GM10847 (cell line): Measurements from ENCODE around the gene WDR43.

Experiments used
- POLR2A ChIP-seq: IDR thresholded peaks from 2 replicates; pipeline ENCODE4 v1.6.1; 2011; ENCODE audit not compliant: insufficient read length; ENCODE audit errors: extremely low read depth

Gene WDR43, protein sequence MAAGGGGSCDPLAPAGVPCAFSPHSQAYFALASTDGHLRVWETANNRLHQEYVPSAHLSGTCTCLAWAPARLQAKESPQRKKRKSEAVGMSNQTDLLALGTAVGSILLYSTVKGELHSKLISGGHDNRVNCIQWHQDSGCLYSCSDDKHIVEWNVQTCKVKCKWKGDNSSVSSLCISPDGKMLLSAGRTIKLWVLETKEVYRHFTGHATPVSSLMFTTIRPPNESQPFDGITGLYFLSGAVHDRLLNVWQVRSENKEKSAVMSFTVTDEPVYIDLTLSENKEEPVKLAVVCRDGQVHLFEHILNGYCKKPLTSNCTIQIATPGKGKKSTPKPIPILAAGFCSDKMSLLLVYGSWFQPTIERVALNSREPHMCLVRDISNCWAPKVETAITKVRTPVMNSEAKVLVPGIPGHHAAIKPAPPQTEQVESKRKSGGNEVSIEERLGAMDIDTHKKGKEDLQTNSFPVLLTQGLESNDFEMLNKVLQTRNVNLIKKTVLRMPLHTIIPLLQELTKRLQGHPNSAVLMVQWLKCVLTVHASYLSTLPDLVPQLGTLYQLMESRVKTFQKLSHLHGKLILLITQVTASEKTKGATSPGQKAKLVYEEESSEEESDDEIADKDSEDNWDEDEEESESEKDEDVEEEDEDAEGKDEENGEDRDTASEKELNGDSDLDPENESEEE

DNA sequence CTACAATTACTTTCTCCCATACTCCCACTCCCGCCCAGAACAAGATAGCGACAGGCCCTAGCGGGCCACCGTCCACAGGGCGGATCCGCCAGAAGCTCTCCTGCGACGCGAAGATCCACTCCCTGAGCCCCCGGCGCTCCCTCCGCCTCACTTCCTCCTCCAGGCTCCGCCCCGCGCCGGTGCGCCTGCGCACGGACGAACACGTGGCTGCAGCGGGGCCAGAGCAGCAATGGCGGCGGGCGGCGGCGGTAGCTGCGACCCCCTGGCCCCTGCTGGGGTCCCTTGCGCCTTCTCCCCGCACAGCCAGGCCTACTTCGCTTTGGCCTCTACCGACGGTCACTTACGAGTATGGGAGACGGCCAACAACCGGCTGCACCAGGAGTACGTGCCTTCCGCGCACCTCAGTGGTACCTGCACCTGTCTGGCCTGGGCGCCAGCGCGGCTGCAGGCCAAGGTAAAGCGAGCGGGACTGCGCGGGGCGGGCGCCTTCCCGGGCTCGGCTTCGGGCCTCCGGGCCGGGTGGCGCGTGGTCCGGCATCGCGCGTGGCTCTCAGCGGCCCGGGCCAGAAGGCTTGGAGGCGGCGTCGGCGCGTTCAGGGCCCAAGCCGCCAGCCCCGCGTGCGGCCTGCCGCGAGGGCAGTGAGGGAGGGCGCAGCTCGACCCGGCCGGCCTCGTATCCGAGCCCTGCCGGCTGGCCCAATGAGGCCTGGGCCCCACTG, at the start of gene WDR43:
Gene WDR43 (plus strand): TSS at position 198 of the 719 bp plus-strand sequence. CDS start 32 bp downstream, at position 230.
- peak; percentile 84 for TF ChIP-seq POLR2A

DNA sequence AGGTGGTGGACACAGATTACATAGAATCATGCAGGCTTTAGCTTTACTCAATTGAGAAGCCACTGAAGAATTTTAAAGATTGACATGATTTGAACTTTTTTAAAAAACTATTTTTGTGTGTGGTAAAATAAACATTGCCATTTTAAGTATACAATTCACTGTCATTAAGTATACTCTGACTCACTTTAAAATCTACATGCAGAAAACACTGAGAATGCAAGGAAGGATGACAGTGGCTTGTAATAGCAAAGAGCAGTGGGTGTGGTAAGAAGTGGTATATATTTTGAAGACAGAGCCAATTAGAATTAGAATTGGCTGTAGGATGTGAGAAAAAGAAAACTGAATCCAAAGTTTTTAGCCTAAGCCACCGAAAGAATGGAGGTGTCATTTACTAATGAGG, 39.3 kb upstream of the WDR43 start:
- TF ChIP-seq POLR2A = no peak

DNA sequence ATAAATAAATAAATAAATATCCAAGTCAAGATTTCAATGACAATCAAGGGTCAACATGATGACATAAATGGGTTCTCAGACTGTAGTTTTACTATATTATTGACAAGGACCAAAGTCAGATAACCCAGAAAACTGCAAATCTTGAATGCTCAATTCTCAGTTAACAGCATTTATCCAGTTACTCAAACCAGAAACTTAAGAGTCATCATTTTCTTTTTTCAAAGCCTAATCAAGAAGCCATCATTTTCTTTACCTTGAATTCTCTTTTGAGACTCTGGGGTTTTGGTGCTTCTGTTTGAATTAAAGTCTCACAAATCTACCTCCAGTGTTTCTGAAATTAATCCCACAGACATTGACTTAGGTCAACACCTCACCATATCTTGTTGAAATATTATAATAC, 38.5 kb upstream of the WDR43 start:
- TF ChIP-seq POLR2A = no peak

DNA sequence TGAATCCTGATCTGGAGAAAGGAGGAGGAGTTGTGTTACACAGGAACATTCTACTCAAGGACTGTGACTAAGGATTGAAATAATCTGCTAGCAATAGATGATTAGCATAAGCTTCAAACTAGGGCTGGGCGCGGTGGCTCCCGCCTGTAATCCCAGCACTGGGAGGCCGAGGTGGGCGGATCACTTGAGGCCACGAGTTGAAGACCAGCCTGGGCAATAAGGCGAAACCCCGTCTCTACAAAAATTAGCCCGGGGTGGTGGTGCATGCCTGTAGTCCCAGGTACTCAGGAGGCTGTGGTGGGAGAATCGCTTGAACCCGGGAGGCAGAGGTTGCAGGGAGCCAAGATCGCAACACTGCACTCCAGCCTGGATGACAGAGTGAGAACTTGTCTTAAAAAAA, 25.9 kb upstream of the WDR43 start:
- no peak for TF ChIP-seq POLR2A

DNA sequence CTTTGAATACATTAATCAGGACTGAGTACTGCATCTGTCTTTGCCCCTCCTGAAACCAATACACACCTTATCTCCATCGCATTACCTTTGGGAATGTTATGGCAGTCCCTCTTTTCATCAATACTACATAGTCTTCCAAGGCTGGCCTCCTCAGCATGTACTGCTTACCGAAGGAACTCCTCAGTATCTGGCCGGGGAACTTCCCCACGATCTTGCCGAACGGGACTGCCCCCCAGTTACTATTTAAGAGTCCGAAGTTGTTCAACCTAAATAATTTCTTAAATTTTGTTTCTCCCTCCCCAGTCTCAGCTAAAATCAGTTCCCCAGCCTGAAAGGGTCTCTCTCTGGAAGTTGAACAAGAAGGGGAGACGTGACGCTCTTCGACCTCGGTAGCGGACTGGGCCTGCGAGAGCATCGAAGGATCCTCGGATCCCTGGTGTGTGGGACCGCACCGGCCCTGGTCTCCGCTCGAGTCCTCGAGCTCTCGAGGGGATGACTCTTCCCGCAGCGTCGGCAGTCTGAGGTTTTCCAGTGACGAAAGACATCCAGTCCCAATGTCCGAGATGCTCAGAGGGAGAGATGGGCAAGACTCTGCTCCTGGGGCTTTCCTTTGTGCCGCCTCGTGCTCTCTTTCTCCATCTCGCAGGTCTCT, 24.8 kb upstream of the WDR43 start:
- no peak for TF ChIP-seq POLR2A

DNA sequence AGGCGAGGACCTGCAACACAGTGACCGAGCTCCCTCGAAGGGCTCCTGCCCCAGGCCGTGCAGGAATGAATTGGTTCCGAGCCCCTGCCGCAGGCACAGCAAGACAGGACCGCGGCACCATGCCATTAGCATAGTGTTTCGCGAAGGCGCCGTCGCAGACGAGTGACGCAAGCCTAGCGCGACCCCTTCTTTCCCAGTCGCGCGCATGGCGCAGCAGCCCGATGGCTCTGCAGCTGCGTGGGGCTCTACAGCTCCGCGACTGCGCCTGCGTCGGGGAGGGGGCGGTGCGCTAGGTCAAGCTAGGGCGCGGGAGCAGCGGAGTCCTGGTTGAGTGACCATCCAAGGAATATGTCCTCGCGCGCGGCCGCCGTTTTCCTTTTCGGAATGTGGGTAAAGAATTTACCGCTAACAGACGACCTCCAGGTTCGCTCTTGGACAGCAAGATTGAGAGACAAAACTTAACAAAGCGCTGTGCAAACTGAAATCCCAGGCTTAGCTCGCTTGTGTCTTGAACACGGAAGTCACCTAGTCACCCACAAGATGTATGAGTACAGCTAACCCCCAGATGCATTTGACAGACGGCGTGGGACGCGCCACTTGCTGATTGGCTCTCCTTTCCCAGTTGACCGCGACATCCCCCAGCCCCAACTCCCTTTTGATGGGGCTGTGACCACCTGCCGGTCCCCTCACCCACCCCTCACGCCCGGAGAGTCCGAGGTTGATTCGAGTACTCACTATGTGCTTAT, 24.1 kb upstream of the WDR43 start, which contains the start of gene TRMT61B:
Gene TRMT61B (minus strand): TSS at position 164 of the 746 bp plus-strand sequence. CDS start 32 bp downstream, at position 132.
- TF ChIP-seq POLR2A = peak; percentile 93

DNA sequence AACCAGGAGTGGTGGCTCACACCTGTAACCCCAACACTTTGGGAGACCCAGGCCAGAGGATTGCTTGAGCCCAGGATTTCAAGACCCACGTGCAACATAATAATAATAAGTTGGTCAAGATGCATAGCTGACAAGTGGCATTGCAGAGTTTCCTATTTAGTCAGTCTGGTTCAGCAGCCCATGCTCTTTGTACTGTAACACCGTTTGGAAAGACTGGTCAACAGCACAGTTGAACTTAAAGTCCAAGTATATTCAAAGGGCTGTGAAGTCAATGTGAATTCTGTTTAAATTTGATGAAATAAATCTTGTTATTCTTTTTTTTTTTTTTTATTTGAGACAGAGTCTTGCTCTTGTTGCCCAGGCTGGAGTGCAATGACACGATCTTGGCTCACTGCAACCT, 22.8 kb upstream of the WDR43 start:
- no peak for TF ChIP-seq POLR2A

DNA sequence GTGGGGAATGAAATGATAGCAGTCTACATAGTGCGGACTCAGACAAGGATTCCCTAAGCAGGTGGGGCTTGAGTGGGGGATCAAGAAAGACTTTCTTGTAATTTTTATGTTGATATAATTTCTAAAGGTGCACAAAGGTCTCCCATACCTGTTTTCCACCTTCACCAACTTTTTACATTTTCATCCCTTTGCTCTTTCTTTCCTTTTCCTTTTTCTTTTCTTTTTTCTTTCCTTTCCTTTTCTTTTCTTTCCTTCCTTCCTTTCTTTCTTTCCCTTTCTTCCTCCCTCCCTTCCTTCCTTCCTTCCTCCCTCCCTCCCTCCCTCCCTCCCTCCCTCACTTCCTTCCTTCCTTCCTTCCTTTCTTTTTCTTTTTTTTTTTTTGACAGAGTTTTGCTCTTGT, 14.3 kb upstream of the WDR43 start:
- no peak for TF ChIP-seq POLR2A

DNA sequence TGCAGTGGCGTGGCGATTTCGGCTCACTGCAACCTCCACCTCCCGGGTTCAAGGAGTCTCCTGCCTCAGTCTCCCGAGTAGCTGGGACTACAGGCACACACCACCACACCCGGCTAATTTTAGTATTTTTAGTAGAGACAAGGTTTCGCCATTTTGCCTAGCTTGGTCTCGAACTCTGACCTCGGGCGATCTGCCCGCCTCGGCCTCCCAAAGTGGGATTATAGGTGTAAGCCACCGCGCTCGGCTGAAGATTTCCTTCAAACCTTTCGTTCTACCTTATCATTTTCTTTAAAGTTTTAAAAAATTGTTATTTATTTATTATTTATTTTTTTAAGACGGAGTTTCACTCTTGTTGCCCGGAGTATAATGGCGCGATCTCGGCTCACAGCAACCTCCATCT, 979 bp upstream of the WDR43 start:
- TF ChIP-seq POLR2A = no peak

DNA sequence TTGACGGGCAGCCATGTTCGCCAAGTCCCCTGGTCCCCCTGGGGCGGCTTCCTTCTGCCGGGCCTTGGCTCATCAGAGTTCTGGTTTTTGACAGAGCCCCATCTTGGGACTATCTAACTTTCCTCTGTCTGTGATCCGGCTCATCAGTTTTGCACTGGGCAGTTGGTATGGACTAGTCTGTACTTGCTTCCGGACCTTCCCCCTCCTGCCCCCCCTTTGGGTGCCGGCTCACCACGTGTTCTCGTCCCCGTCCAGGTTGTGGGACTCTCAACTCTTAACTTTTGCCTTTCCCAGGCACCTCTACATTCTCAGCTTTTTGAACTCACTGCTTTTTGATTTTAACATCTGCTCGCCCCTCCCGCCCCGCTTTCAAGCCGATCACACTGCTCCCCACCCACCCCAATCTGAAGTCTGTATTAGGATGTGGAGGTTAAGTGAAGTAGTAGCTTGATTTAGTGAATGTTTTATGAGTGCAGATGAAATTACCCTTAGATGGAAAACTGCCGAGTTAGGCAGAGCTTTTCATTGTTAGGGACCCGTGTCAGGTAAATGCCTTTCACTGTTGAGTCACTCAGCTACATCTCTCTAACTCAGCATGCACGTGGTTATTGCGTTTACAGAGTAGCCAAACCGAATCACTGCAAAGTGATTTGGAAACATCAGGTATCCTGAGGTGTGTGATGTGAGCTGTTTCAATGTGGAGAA, 874 bp downstream of the WDR43 start:
- TF ChIP-seq POLR2A = no peak

DNA sequence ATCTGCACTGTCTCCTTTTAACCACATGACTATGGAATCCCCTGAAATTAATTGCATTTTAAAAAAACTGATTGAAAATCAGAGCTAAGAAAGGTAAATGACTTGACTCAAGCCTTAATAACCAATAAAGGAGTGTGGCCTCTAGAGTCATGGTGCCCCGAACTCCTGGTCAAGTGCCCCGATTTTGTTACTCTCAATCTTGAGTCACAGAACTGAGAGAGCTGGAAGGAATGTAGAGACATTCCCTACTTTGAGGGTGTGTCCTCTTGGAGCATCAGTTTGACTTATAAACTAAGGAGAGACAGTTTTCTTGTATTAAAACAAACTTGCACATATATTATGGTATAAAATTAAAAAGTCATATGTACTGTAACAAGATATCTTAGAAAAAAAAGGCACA, 2.4 kb downstream of the WDR43 start:
- no peak for TF ChIP-seq POLR2A

DNA sequence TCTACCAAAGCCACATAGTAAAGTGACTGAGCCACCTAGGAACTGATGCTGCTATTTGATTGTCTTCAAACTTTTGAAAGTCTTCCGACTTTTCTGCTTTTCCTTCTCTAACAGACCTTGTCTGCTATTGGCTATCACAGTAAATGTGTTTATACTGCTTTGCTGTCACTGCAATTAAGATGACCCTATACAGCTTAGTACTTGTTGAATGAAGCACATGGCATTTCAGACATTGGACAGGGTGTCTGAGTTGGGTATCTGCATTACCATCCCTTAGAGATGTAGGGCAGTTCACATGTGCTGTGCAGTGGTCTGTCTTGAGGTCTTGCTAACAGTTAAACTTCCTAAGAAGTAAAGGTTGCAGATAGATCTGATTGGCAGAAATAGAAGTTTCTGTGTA, 3.6 kb downstream of the WDR43 start:
- no peak for TF ChIP-seq POLR2A

DNA sequence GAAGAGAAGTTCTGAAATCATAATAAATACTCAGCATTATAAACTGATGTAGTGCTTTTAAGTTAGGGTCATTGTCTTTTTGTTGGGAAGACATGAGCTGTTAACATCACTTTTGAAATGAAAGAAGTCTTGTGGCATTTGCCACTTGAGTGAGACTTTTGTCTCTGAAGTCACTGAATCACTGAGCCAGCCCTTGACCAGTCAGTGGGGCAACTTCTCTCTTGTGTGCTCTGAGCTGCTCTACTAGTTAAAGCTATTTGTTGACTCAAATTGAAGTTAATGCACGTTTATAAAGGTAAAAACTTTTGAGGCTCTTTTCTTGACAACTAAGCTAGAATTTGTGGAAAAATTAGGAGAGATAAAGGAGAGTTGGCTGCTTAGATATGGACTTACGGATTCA, 6.7 kb downstream of the WDR43 start:
- no peak for TF ChIP-seq POLR2A

DNA sequence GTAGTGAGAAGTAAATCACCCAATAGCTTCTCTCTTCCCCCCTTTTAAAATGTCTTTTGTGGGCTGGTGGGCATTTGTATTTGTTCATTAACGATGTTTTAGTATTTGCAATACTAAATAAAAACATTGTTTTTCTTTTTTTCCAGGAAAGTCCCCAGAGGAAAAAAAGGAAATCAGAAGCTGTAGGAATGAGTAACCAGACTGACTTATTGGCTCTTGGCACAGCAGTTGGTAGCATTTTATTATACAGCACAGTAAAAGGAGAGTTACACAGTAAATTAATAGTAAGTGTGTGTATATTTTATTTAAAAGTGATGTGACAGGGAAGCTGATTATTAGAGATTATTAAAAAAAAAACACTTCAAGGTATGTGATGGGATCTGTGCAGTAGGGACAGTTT, 7.4 kb downstream of the WDR43 start:
- TF ChIP-seq POLR2A = no peak
